Adrenal gland (tissue), 12 donors: ENCODE results near the gene TMEM26. TPM values are rescaled to one million over a fixed set of nuclear protein-coding genes. Genes with fewer than 3 reads are reported as not detected.

Source experiments
- DNase-seq, 7 donors: peaks; one replicate each; pipeline ENCODE4 v3.0.0-alpha.2; 2019 to 2020
- H3K27ac ChIP-seq, 5 donors: fragments of 200-600 bp; sonication (generic) in 4 of 5; 1 replicate in 3 of 5; 2 replicates in 2 of 5; pipeline versions ENCODE4 v1.5.1 to v1.8.0; 2016 to 2020; ENCODE audit warnings: mild to moderate bottlenecking in 1 of 5
- H3K27me3 ChIP-seq: fragments of 200-600 bp; 2 replicates; pipeline ENCODE4 v1.8.0; 2021
- H3K36me3 ChIP-seq, 2 donors: fragments of 200-600 bp; replicated peaks in 1 of 2; 1 replicate in 1 of 2; 2 replicates in 1 of 2; pipeline versions ENCODE4 v1.5.1 to v1.8.0; 2018 to 2022
- H3K4me1 ChIP-seq, 2 donors: fragments of 200-600 bp; replicated peaks in 1 of 2; 1 replicate in 1 of 2; 2 replicates in 1 of 2; pipeline versions ENCODE4 v1.5.1 to v1.8.0; 2018 to 2021
- H3K4me3 ChIP-seq, 4 donors: fragments of 200-600 bp; sonication (generic) in 3 of 4; one replicate each; pipeline ENCODE4 v1.5.1; 2016 to 2018
- H3K9me3 ChIP-seq, 3 donors: fragments of 200-600 bp; sonication (generic) in 1 of 3; replicated peaks in 1 of 3; 1 replicate in 2 of 3; 2 replicates in 1 of 3; pipeline versions ENCODE4 v1.5.1 to v1.8.0; 2016 to 2021
- POLR2A ChIP-seq, 2 donors: fragments of 450-650 bp; IDR thresholded peaks; one replicate each; pipeline ENCODE4 v1.6.1; 2017; ENCODE audit warnings: antibody characterized with exemption in 2 of 2, mild to moderate bottlenecking in 2 of 2, moderate library complexity in 1 of 2
- WGBS, 4 donors: extraction: QIAGEN DNeasy Blood & Tissue Kit in 2 of 4; methylation state at CpG; one replicate each; pipeline versions ENCODE4 v1.1.5 to v1.1.7; 2013 to 2017; 5-methylcytosine and 5-hydroxymethylcytosine counted together
- intact Hi-C, 2 donors: fragments of 100-400 bp; cut with DNase I; formaldehyde crosslinking; loops; one replicate each; pipeline versions ENCODE4 v1.14.1 to v1.15.0; 2022 to 2023
- polyA plus RNA-seq, 3 donors: library from polyadenylated mRNA; stranded (reverse); fragments of 200-250 nt in 2 of 3; fragments of 350-450 nt in 1 of 3; fragmentation: Illumina TruSeq in 1 of 3; extraction: RNeasy Lipid Tissue Mini Kit (QIAGEN cat#74804) in 1 of 3; gene quantifications; one replicate each; pipeline ENCODE4 v1.2.3, GENCODE V29; 2013 to 2014
- total RNA-seq, 9 donors: library from RNA; depleted of rRNA in 4 of 9; stranded (reverse); fragments of >200 nt in 4 of 9; fragments of 120-200 nt in 1 of 9; fragmentation: NEBNext Ultra II Directional in 1 of 9; extraction: Animal tissue kit (Norgen Biotek cat#: 25700) in 1 of 9; gene quantifications; one replicate each; pipeline versions ENCODE4 v1.1.0 to v1.2.4, GENCODE V29; 2013 to 2023
- TF ChIP-seq, protein P1 (sequence below), 6 experiments: fragments of 450-650 bp in 4 of 6; fragments of 200-600 bp in 2 of 6; sonication (generic) in 1 of 6; IDR thresholded peaks; 1 replicate in 5 of 6; 2 replicates in 1 of 6; pipeline versions ENCODE4 v1.5.1 to v1.8.0; 2016 to 2021; ENCODE audit warnings: antibody characterized with exemption in 6 of 6, mild to moderate bottlenecking in 2 of 6, moderate library complexity in 1 of 6
- donor health status: healthy with polysubstance abuse.
- donor health status: Bipolar disorder and iron deficiency.
- donor health status: DM: yes; HTN: yes; CAD: no.
- donor health status: DM: no; HTN: no; CAD: no.
- donor health status: DM: no; HTN: no; CAD: no.
- donor health status: DM: yes; HTN: yes; CAD: no.

TMEM26 gene
- total and polyA plus RNA-seq, 12 donors: 0.36 to 51.7 (median 1.9) TPM

DNA sequence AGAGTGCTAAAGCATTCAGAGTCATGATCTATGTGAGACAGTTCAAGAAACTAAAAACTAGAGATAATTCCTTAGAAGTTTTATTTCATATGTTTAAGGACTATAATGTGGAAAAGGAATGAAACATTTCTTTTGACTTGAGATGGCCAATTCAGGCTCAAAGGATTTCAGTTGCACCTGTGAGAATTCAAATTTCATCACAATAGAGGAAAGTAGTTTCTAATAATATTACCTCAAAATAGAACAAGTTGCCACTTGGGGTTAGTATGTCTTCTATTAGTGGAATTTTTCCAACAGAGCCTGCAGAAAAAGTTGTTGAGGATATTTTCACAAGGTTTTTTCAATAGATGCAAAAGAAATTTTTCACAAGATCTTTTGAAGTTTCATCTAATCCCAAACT lies 37.4 kb downstream of the TMEM26 start:
- Histone ChIP-seq H3K27ac (no peak overlapping the region), H3K4me3 (no peak overlapping the region), H3K27me3 (no peaks in the 10 kb centered on the region), H3K36me3 (no peaks in the 10 kb centered on the region), H3K4me1 (no peaks in the 10 kb centered on the region), H3K9me3 (peaks cover 0 to 9% (median 0%) of the 10 kb centered on the region in 3 donors)
- intact Hi-C loops: no loop called here
- no peak for DNase-seq
- TF ChIP-seq, protein P1, sequence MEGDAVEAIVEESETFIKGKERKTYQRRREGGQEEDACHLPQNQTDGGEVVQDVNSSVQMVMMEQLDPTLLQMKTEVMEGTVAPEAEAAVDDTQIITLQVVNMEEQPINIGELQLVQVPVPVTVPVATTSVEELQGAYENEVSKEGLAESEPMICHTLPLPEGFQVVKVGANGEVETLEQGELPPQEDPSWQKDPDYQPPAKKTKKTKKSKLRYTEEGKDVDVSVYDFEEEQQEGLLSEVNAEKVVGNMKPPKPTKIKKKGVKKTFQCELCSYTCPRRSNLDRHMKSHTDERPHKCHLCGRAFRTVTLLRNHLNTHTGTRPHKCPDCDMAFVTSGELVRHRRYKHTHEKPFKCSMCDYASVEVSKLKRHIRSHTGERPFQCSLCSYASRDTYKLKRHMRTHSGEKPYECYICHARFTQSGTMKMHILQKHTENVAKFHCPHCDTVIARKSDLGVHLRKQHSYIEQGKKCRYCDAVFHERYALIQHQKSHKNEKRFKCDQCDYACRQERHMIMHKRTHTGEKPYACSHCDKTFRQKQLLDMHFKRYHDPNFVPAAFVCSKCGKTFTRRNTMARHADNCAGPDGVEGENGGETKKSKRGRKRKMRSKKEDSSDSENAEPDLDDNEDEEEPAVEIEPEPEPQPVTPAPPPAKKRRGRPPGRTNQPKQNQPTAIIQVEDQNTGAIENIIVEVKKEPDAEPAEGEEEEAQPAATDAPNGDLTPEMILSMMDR (IDR thresholded peaks at IDR 0.05): no peak
- no peak for TF ChIP-seq POLR2A (IDR thresholded peaks at IDR 0.05)

DNA sequence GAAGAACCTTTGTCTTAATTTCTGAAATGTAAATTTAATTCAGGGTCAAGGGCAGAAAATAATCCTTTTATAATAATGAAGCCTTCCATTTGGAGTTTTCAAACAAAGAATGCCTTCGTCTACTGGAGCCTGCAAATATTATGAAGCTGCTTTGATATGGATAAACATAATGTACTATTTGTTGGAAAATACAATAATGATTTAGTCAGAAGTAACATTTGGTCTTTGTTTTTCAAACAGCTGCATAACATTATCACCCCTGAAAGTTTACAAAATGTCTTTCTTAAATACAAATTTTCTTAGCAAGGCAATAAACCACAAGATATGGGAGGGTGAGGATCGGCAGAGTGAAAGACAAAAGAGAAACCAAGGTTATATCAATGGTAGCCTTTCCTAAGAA lies 41.5 kb downstream of the TMEM26 start:
- H3K36me3 ChIP-seq: no peaks in the 10 kb centered on the region
- intact Hi-C loops: no loop called here
- no peak overlapping the region for H3K27ac ChIP-seq

DNA sequence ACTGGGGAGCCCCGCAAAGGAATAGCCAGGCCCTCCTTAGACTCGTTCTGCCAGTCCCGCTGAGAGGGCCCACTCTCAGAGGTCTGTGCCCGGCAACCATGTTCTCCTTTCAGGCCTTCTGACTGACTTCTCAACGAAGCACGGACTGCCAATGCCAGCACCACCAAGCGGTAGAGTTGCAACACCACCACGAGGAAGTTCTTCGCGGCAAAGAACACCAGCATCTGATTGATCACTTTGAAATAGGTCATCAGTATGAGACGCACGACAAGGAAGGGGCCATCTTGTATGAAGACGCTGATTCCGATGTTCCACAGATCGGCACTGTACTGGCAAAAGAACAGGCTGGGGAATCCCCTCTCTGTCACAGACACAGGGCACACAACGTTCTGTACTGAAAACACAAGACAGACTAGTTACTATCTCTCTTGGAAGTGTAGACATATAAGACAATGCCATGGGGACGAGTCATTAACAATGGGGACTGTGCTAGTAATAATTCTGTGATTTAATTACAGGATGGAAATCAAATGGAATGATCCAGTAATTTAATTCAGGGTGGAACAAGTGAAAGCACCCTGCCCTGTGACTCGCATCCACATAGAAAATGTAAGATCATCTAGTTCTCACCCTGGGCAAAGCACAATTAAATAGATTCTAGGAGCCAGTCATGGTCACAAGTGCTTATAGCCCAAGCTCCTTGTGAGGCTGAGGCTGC lies 42.7 kb downstream of the TMEM26 start:
- Histone ChIP-seq H3K27me3 (no peaks in the 10 kb centered on the region), H3K27ac (no peak overlapping the region), H3K4me3 (no peak overlapping the region), H3K36me3 (no peaks in the 10 kb centered on the region), H3K4me1 (no peaks in the 10 kb centered on the region), H3K9me3 (no peaks in the 10 kb centered on the region)
- WGBS, 4 donors: 91 to 93% (median 91%) methylated on average over 17 to 18 of the region's 18 CpGs
- no peak for TF ChIP-seq POLR2A (IDR thresholded peaks at IDR 0.05)
- TF ChIP-seq, protein P1 (IDR thresholded peaks at IDR 0.05): no peak
- DNase-seq: peak in 1 of 7 donors; percentile 53
- intact Hi-C loops: no loop called here

More for the DNA sequence above, 41.5 kb downstream of the TMEM26 start:
- 73 to 79% (median 76%) methylated on average over 2 of the region's 2 CpGs for WGBS, 4 donors
- Histone ChIP-seq H3K4me1 (no peaks in the 10 kb centered on the region), H3K4me3 (no peak overlapping the region), H3K27me3 (no peaks in the 10 kb centered on the region), H3K9me3 (no peaks in the 10 kb centered on the region)
- TF ChIP-seq, protein P1 (IDR thresholded peaks at IDR 0.05): no peak
- no peak for TF ChIP-seq POLR2A (IDR thresholded peaks at IDR 0.05)
- DNase-seq: no peak

DNA sequence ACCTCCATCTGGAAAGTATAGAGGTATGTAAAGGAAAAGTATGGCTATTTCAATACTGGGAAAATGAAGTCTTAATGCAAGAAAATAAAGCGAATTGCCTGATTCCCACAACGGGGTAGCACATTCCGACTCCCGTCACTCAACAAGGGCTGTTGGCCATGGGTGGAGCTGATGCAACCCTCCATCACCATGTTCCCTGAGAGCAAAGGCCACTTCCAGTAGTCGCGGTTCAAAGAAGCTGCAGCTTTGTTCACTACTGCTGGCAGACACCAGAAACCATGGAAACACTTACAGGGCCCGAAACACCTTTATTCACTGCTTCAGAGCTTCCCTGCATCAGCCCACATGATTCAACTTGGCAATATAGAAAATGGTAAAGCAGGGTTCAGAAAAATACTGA lies 44.0 kb downstream of the TMEM26 start:
- intact Hi-C loops: no loop called here
- H3K27ac ChIP-seq: no peak overlapping the region
- H3K9me3 ChIP-seq: no peaks in the 10 kb centered on the region
- no peak overlapping the region for H3K4me3 ChIP-seq
- no peaks in the 10 kb centered on the region for H3K4me1 ChIP-seq
- H3K36me3 ChIP-seq: no peaks in the 10 kb centered on the region
- 91 to 93% (median 93%) methylated on average over 7 of the region's 7 CpGs for WGBS, 4 donors
- TF ChIP-seq, protein P1 (IDR thresholded peaks at IDR 0.05): no peak
- no peak for TF ChIP-seq POLR2A (IDR thresholded peaks at IDR 0.05)
- H3K27me3 ChIP-seq: no peaks in the 10 kb centered on the region
- no peak for DNase-seq
